GM18519 (cell line): Measurements from ENCODE around the gene FNDC3A.
"Not testable (repeated sequence)": the region's sequence is repeated elsewhere in the genome, so short reads cannot be mapped to it uniquely, and the experiment has no call there.

Experiments
- ATAC-seq: cut with Tn5 transposase; IDR thresholded peaks from one replicate; pipeline ENCODE4 v1.9.1; 2021; ENCODE audit warnings: mild to moderate bottlenecking, moderate library complexity; ENCODE audit not compliant: unreplicated experiment, low FRiP score

FNDC3A gene

DNA sequence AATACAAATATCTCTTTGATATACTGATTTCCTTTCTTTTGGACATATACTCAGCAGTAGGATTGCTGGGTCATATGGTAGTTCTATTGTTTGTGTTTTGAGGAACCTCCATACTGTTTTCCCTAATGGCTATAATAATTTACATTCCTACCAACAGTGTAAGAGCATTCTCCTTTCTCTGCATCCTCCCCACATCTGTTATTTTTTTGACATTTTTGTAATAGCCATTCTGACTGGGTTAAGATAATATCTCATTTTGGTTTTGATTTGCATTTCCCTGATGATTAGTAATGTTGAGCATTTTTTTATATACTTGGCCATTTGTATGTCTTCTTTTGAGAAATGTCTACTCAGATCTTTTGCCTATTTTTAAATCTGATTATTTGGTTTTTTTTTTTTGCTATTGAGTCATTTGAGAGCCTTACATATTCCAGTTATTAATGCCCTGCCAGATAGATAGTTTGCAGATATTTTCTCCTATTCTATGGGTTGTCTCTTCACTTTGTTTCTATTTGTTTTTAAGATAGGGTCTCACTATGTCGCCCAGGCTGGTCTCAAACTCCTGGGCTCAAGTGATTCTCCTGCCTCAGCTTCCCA, 95.7 kb downstream of the FNDC3A start:
- ATAC-seq: no peak

DNA sequence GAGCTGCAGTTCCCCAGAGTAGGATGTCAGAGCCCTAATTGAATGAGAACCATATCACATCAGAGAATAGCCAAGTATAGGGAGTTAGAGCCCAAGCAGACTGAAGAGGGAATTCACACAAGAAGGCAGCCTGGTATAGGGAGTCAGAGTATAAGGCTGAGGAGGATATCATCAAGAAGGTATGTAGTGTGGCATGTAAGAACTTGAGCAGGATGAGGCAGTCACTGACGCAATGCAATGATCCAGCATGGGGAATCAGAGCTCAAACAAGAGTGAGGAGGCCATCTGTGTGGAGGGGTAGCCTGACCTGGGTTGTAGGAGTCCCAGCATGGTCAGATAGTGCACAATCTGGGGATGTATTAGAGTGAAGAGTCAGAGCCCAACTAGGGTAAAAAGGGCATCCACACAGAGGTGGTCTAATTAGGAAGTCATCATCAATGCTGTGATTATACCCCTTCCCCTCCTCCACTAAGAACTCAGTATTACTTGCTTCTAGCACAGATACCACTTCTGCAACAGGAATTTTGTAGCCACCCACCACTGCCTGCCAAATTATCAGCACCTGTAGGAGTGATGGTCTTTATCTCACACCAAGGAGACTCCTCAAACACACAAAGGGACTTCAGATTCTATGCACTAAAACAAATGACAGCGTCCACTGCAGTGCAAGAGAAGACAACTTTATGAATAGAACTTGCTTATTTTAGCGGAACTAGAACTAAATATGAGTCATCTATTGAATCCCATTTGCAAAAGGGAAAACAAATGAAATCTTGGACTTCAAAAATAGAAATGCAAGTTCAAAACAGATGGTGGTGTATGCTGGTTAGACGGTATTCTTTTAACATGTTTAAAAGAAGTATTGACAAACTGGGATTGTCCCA, 107.2 kb downstream of the FNDC3A start:
- ATAC-seq: peak; percentile 81

GRCh38 chr13:49084961-49085360, 109.2 kb downstream of the FNDC3A start:
- ATAC-seq: no peak

DNA sequence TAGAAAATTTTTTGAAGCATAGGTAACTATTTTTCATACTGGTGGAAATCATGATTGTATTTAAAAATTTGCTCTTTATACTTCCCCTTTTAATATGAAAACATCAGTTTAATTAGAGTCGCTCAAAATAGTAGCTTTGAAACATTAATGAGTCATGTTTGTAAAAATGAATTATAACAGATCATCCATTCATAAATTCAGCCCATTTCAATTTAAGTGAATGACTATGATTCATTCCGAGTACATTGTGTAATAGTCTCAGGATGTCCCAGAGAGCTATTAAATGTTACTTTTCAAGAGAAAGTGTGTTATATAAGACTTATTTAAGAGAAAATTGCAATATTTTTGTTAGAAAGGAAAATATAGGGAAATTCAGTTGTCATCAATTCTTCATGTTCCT, 111.0 kb downstream of the FNDC3A start:
- no peak for ATAC-seq

GRCh38 chr13:49093376-49093775, 117.7 kb downstream of the FNDC3A start:
- ATAC-seq: no peak

- ATAC-seq: no peak
These were observed 121.7 kb downstream of the FNDC3A start for GRCh38 chr13:49097374-49097773.

GRCh38 chr13:49098198-49098597, 122.5 kb downstream of the FNDC3A start:
- ATAC-seq: no peak

DNA sequence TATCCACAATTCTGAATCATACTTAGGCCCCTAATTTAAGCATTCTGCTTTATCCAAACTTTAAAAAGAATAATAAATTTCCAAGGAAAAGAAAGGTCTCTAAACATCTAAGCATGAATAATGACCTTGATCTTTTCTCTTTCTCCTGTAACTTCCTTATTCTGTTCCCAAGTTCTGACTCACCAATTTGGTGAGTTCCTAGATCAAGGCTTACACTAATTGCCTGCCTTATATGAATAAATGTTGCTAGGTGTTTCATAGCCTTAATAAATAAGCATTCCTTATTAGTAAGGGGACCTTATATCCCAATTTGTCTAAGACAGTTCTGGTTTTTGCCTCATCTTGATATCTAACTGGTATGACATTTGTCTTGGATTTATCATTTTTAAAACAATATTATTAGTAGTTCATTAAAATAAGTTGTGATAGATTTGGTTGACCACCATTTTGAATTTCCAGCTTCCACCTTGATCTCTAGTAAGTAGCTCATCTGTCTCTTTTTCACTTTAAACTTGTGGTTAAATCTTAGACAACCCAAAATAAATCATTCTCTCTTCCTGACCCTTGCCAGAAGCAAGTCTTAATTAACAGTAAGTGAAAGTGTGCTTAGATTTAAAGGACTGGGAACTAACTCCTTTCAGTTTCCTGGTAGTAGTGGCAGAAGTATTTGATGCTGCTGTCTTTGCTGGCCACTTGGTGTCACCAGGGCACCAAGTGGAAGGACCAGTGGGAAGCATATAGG, 123.2 kb downstream of the FNDC3A start:
- ATAC-seq: no peak

GRCh38 chr13:49099513-49099877, 123.8 kb downstream of the FNDC3A start:
- ATAC-seq: no peak

DNA sequence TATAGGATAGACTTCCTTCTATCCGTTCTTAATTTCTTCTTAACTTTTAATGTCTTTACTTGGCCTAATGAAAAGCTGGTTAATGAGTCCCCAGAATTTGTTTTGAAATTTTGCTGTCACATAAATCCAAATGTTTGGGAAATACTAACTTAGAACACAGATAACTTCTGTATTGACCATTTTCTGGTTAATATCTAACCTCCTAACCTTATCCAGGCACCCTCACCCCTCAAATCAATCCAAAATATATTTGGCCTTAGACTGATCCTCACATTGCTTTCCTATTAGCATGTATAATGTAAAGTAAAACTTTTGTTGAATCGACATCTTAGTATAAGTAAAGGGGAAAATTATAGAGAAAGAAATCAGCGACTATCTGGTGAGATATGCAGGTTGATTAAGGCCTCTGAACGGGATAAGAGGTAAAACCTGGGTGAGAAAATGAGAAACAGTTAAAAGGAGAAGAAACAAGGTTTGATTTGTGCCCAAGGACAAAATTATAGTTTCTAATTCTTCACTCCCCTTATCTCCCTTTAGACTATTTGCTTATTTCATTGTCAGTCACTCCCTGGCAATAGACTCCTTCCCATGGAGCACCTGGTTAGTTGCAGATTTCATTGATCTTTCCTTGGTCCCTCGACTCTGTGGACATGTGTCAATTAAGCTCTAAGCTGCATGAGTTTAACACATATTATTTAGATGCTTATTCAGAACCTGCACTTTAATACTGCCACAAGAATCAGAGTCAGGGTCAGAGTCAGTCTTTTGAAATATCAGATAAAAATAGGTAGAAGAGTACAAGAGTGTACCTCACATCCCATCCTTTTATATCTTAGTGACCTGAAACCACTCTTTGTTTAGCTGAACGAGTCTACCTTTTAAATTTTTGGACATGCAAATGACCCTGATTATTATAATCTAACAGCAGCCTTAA, 125.2 kb downstream of the FNDC3A start:
- no peak for ATAC-seq

- no peak for ATAC-seq
These were observed 132.5 kb downstream of the FNDC3A start for GRCh38 chr13:49108196-49108595.

- ATAC-seq: no peak
These were observed 134.6 kb downstream of the FNDC3A start for GRCh38 chr13:49110122-49110912.

- no peak for ATAC-seq
These were observed 135.1 kb downstream of the FNDC3A start for GRCh38 chr13:49110913-49111170.

DNA sequence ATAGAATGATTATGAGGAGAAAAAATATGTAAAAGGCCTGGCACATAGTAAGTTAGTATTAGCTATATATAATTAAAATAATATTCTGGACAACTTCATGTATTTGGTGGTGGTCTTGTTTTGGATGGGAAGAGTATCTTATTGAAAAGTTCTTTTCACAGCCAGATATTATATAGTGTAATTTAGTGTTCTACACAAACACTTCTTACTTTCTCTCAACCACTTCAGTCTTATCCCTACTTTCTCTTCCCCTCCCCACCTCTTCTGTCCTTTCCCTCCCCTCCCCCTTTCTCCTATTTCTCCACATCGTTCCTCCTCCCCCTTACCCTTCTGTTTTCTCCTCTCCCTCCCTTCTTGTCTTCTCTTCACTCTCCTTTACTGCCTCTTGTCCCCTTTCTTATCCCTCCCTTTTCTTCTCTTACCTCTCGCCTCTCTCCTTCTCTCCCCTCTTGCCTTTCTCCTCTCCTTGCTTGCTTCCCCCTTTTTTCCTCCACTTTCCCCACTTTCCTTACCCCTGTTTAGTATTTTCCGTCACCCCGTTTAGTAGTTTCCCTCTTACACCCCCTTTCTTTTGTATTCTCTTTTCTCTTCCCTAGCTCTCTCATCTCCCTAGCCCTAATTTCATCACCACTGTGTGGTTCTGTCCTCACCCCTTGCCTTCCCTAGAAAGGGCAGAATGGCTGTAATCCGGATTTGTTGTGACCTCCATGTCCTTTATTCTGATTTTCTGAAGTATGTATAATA, 137.2 kb downstream of the FNDC3A start:
- no peak for ATAC-seq

GRCh38 chr13:49113526-49114286, 138.0 kb downstream of the FNDC3A start:
- ATAC-seq: no peak

- ATAC-seq: no peak
These were observed 141.2 kb downstream of the FNDC3A start for GRCh38 chr13:49116873-49117272.

DNA sequence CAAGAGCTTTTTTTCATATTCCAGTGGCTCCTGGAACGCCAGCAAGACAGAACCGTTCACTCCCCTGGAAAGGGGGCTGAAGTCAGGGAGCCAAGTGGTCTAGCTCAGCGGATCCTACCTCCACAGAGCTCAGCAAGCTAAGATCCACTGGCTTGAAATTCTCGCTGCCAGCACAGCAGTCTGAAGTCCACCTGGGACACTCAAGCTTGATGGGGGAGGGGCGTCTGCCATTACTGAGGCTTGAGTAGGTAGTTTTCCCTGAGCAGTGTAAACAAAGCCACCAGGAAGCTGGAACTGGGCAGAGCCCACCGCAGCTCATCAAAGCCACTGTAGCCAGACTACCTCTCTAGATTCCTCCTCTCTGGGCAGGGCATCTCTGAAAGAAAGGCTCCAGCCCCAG, 142.7 kb downstream of the FNDC3A start:
- ATAC-seq: not testable (repeated sequence)

DNA sequence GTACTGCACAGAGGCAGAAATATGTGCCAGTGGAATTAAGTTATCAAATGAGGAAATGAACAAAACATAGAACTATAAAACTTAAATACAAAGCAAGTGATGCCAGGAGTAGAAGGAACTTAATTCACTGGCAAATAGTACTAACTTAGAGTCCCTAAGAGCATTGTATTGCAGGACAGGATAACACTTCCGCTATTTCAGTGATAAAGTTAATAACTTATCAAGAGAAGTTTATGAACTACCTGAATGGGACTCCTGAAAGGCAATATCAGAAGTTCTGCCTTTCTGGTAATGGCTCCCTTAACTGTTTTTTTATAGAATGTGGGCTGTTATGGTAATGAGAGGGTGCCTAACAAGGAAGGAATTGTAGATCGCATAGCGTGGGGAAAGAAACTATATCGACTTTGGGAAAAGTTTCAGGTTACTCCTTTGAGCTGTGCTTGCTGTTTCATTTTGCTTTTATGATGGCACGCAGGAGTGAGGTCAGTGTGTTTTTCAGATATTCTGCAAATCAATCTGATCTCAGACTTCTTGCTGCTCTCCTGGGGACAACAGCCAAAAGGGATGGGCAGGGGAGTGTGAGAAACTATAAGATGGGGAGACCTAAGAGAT, 149.1 kb downstream of the FNDC3A start:
- no peak for ATAC-seq
